ENCODE results near the gene TUBB.

DNA sequence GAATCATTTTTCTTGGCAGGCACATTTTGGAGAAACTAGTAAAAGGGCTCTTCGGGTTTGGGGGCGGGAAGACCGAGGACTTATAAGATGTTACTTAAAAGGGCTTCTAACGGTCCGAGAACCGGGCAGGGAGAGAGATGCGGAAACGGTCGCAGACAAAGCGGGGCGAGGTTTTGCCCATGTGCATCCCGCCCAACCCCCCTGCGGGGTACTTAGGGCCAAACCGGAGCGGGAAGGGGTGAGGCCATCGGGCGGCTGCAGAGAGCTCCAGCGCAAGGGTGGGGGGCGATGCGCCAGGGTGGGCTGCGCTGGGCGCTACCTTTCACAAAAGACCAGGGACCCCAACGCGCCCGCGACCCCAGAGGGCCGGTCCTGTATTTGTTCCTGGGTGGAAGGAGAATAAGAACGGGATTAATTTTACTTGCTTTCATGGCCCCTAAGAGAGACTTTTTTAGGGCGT lies 616 bp downstream of the TUBB start:
- TF ChIP-seq POLR2A (IDR thresholded peaks at IDR 0.05) (no peak), POLR2AphosphoS5 (IDR thresholded peaks at IDR 0.05) (peak in 2 of 3 donors; percentile 8 to 48)
- TF ChIP-seq, protein P1, sequence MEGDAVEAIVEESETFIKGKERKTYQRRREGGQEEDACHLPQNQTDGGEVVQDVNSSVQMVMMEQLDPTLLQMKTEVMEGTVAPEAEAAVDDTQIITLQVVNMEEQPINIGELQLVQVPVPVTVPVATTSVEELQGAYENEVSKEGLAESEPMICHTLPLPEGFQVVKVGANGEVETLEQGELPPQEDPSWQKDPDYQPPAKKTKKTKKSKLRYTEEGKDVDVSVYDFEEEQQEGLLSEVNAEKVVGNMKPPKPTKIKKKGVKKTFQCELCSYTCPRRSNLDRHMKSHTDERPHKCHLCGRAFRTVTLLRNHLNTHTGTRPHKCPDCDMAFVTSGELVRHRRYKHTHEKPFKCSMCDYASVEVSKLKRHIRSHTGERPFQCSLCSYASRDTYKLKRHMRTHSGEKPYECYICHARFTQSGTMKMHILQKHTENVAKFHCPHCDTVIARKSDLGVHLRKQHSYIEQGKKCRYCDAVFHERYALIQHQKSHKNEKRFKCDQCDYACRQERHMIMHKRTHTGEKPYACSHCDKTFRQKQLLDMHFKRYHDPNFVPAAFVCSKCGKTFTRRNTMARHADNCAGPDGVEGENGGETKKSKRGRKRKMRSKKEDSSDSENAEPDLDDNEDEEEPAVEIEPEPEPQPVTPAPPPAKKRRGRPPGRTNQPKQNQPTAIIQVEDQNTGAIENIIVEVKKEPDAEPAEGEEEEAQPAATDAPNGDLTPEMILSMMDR (IDR thresholded peaks at IDR 0.05) = no peak
